CD4-positive, alpha-beta T cell (primary cell): ENCODE data around the gene CDH4. TPM values are rescaled to one million over a fixed set of nuclear protein-coding genes. Genes with fewer than 3 reads are reported as not detected.

Experiments used
- ATAC-seq: fragments of 200-7000 bp; cut with Tn5 transposase; one replicate; pipeline ENCODE4 v1.10.0; 2022; ENCODE audit warnings: mild to moderate bottlenecking; ENCODE audit not compliant: poor library complexity
- CTCF ChIA-PET: fragments of 350-600 bp; sonication (Branson Sonifier 250); formaldehyde crosslinking; loops from one replicate; lab custom pipeline; 2021; ENCODE audit warnings: antibody characterized with exemption, inconsistent platforms; lab: Charles Lee
- POLR2A ChIA-PET: fragments of 350-600 bp; sonication (Branson Sonifier 250); formaldehyde crosslinking; loops from one replicate; lab custom pipeline; 2021; ENCODE audit warnings: antibody characterized with exemption, inconsistent platforms; lab: Charles Lee
- DNase-seq, 14 experiments: peaks; one replicate each; pipeline ENCODE4 v3.0.0-alpha.2; 2013 to 2020; ENCODE audit warnings: mixed read lengths in 2 of 14
- H3K27ac ChIP-seq, 2 donors: one replicate each; pipeline versions ENCODE4 v1.5.1 to v1.7.0; 2013; ENCODE audit warnings: low read length in 2 of 2, low read depth in 1 of 2, mild to moderate bottlenecking in 1 of 2
- H3K27me3 ChIP-seq, 2 experiments: 1 replicate in 1 of 2; 2 replicates in 1 of 2; pipeline versions ENCODE4 v1.6.1 to v1.7.0; 2013; ENCODE audit warnings: low read length in 2 of 2, control low read depth in 1 of 2, mild to moderate bottlenecking in 1 of 2, moderate library complexity in 1 of 2; ENCODE audit not compliant: insufficient read depth in 2 of 2, control insufficient read depth in 1 of 2
- H3K36me3 ChIP-seq: one replicate; pipeline ENCODE4 v1.6.1; 2013; ENCODE audit warnings: low read length, control low read depth; ENCODE audit not compliant: insufficient read depth
- H3K4me1 ChIP-seq: one replicate; pipeline ENCODE4 v1.6.1; 2013; ENCODE audit warnings: low read length, control low read depth; ENCODE audit not compliant: insufficient read depth
- H3K4me3 ChIP-seq: one replicate; pipeline ENCODE4 v1.5.1; 2013; ENCODE audit warnings: mild to moderate bottlenecking, low read length, moderate library complexity
- H3K9me3 ChIP-seq, 2 experiments: 1 replicate in 1 of 2; 2 replicates in 1 of 2; pipeline versions ENCODE4 v1.6.1 to v1.7.0; 2013; ENCODE audit warnings: low read length in 2 of 2, mild to moderate bottlenecking in 2 of 2, control low read depth in 1 of 2, moderate library complexity in 1 of 2; ENCODE audit not compliant: control insufficient read depth in 1 of 2, insufficient read depth in 1 of 2
- H3K27ac Mint-ChIP-seq: one replicate; pipeline ENCODE4 v1.8.0; 2020; ENCODE audit warnings: mixed read lengths
- H3K27me3 Mint-ChIP-seq: one replicate; pipeline ENCODE4 v1.8.0; 2021; ENCODE audit warnings: mixed read lengths
- H3K36me3 Mint-ChIP-seq: one replicate; pipeline ENCODE4 v1.8.0; 2021; ENCODE audit warnings: low read depth, mixed read lengths
- H3K4me1 Mint-ChIP-seq: one replicate; pipeline ENCODE4 v1.8.0; 2021; ENCODE audit warnings: low read depth, mixed read lengths
- H3K4me3 Mint-ChIP-seq: one replicate; pipeline ENCODE4 v1.8.0; 2020; ENCODE audit warnings: mild to moderate bottlenecking, mixed read lengths
- H3K9me3 Mint-ChIP-seq: one replicate; pipeline ENCODE4 v1.8.0; 2020; ENCODE audit warnings: mixed read lengths
- CTCF ChIP-seq: fragments of 200-600 bp; IDR thresholded peaks from one replicate; pipeline ENCODE4 v1.8.0; 2022; ENCODE audit warnings: antibody characterized with exemption, mild to moderate bottlenecking
- intact Hi-C, 2 experiments: fragments of 100-400 bp; cut with DNase I in 1 of 2; cut with micrococcal nuclease in 1 of 2; formaldehyde crosslinking; loops; one replicate each; pipeline versions ENCODE4 v1.15.1 to v1.9.0; 2023 to 2025; cut with DNase I, micrococcal nuclease
- total RNA-seq, 174 experiments: library from RNA in 2 of 174; stranded (reverse) in 2 of 174; gene quantifications; one replicate each; pipeline ENCODE4 v1.2.3 and lab custom pipeline; 2021 to 2026

The CDH4 gene
- total RNA-seq, 2 experiments from 2014 or later: 0.11 TPM

- ChIA-PET POLR2A (no interaction called here), CTCF (no interaction called here)
- H3K4me1 ChIP-seq: no peaks in the 10 kb centered on the region
- peaks cover 3 to 8% of the 10 kb centered on the region in 2 experiments for H3K9me3 ChIP-seq
- DNase-seq: no peak
- no peak overlapping the region for H3K4me3 ChIP-seq
- H3K36me3 ChIP-seq: no peaks in the 10 kb centered on the region
- Mint-ChIP-seq H3K4me1 (no peaks in the 10 kb centered on the region), H3K27ac (no peak overlapping the region), H3K27me3 (no peaks in the 10 kb centered on the region), H3K36me3 (no peaks in the 10 kb centered on the region), H3K9me3 (no peaks in the 10 kb centered on the region), H3K4me3 (no peak overlapping the region)
- no peak overlapping the region for H3K27ac ChIP-seq
- no peak for ATAC-seq
- no peaks in the 10 kb centered on the region for H3K27me3 ChIP-seq
- intact Hi-C loops: no loop called here
- TF ChIP-seq CTCF: no peak
Observed at GRCh38 chr20:61755971-61756845, 504.1 kb downstream of the CDH4 start.

GRCh38 chr20:61756966-61757677, 505.1 kb downstream of the CDH4 start:
- Histone ChIP-seq H3K4me1 (no peaks in the 10 kb centered on the region), H3K9me3 (peaks cover 0 to 7% of the 10 kb centered on the region in 2 experiments), H3K36me3 (no peaks in the 10 kb centered on the region), H3K27me3 (no peaks in the 10 kb centered on the region), H3K4me3 (no peak overlapping the region), H3K27ac (no peak overlapping the region)
- intact Hi-C loops: no loop called here
- H3K27ac Mint-ChIP-seq: no peak overlapping the region
- H3K4me3 Mint-ChIP-seq: no peak overlapping the region
- no peaks in the 10 kb centered on the region for H3K9me3 Mint-ChIP-seq
- POLR2A ChIA-PET: no interaction called here
- TF ChIP-seq CTCF: no peak
- CTCF ChIA-PET: no interaction called here
- no peak for ATAC-seq
- no peaks in the 10 kb centered on the region for H3K4me1 Mint-ChIP-seq
- no peak for DNase-seq
- H3K36me3 Mint-ChIP-seq: no peaks in the 10 kb centered on the region
- H3K27me3 Mint-ChIP-seq: no peaks in the 10 kb centered on the region

- Mint-ChIP-seq H3K4me3 (no peak overlapping the region), H3K4me1 (no peaks in the 10 kb centered on the region), H3K9me3 (no peaks in the 10 kb centered on the region), H3K27ac (no peak overlapping the region), H3K36me3 (no peaks in the 10 kb centered on the region), H3K27me3 (no peaks in the 10 kb centered on the region)
- POLR2A ChIA-PET: no interaction called here
- intact Hi-C loops: no loop called here
- no peak overlapping the region for H3K27ac ChIP-seq
- ATAC-seq: no peak
- CTCF ChIA-PET: no interaction called here
- H3K27me3 ChIP-seq: no peaks in the 10 kb centered on the region
- no peak for DNase-seq
- no peak overlapping the region for H3K4me3 ChIP-seq
- no peaks in the 10 kb centered on the region for H3K4me1 ChIP-seq
- no peaks in the 10 kb centered on the region for H3K36me3 ChIP-seq
- H3K9me3 ChIP-seq: peaks cover 0 to 7% of the 10 kb centered on the region in 2 experiments
- TF ChIP-seq CTCF: no peak
Observed at GRCh38 chr20:61757678-61758563, 505.9 kb downstream of the CDH4 start.
